Neural progenitor cell (in vitro differentiated cells): ENCODE data around the gene ABCF1. TPM values are rescaled to one million over a fixed set of nuclear protein-coding genes. Genes with fewer than 3 reads are reported as not detected.

Experiments
- DNase-seq: peaks from one replicate; pipeline ENCODE4 v3.0.0-alpha.2; 2016; ENCODE audit warnings: low spot score
- H2AFZ ChIP-seq: fragments of 200-600 bp; sonication (generic); replicated peaks from 2 replicates; pipeline ENCODE4 v1.6.1; 2016; ENCODE audit warnings: antibody characterized with exemption
- H3F3A ChIP-seq: fragments of 200-600 bp; sonication (generic); 2 replicates; pipeline ENCODE4 v1.6.1; 2016; ENCODE audit warnings: antibody characterized with exemption, low read depth
- H3K27ac ChIP-seq: fragments of 200-600 bp; sonication (generic); 2 replicates; pipeline ENCODE4 v1.5.1; 2016; ENCODE audit warnings: mild to moderate bottlenecking
- H3K27me3 ChIP-seq: fragments of 200-600 bp; sonication (generic); 2 replicates; pipeline ENCODE4 v1.6.1; 2016; ENCODE audit warnings: mild to moderate bottlenecking, moderate library complexity
- H3K36me3 ChIP-seq: fragments of 200-600 bp; sonication (generic); 2 replicates; pipeline ENCODE4 v1.5.1; 2016
- H3K4me1 ChIP-seq: fragments of 200-600 bp; sonication (generic); 2 replicates; pipeline ENCODE4 v1.6.1; 2016; ENCODE audit warnings: mixed run types
- H3K4me2 ChIP-seq: fragments of 200-600 bp; sonication (generic); 2 replicates; pipeline ENCODE4 v1.6.1; 2016
- H3K4me3 ChIP-seq: fragments of 200-600 bp; sonication (generic); 2 replicates; pipeline ENCODE4 v1.5.1; 2016
- H3K79me2 ChIP-seq: fragments of 200-600 bp; sonication (generic); 2 replicates; pipeline ENCODE4 v1.6.1; 2016; ENCODE audit warnings: low read depth
- H3K9ac ChIP-seq: fragments of 200-600 bp; sonication (generic); 2 replicates; pipeline ENCODE4 v1.6.1; 2016
- H3K9me3 ChIP-seq: fragments of 200-600 bp; sonication (generic); 2 replicates; pipeline ENCODE4 v1.5.1; 2016; ENCODE audit warnings: low read depth
- H4K20me1 ChIP-seq: fragments of 200-600 bp; sonication (generic); 2 replicates; pipeline ENCODE4 v1.6.1; 2016; ENCODE audit warnings: low read depth
- H3K27ac Mint-ChIP-seq: 3 replicates; pipeline ENCODE4 v1.8.0; 2021; ENCODE audit warnings: mixed read lengths
- H3K27me3 Mint-ChIP-seq: 2 replicates; pipeline ENCODE4 v1.8.0; 2022; ENCODE audit warnings: low read depth, mild to moderate bottlenecking, inconsistent platforms, moderate library complexity, mixed read lengths; ENCODE audit not compliant: insufficient read depth
- H3K36me3 Mint-ChIP-seq: 3 replicates; pipeline ENCODE4 v1.8.0; 2021; ENCODE audit warnings: mixed read lengths
- H3K4me1 Mint-ChIP-seq: 3 replicates; pipeline ENCODE4 v1.8.0; 2021; ENCODE audit warnings: mixed read lengths
- H3K4me3 Mint-ChIP-seq: 3 replicates; pipeline ENCODE4 v1.8.0; 2021; ENCODE audit warnings: mild to moderate bottlenecking, moderate library complexity, mixed read lengths
- H3K9me3 Mint-ChIP-seq: 3 replicates; pipeline ENCODE4 v1.8.0; 2020; ENCODE audit warnings: mixed read lengths
- CTCF ChIP-seq: fragments of 200-600 bp; sonication (generic); IDR thresholded peaks from 2 replicates; pipeline ENCODE4 v1.5.1; 2017; ENCODE audit warnings: antibody characterized with exemption, mild to moderate bottlenecking
- EZH2 ChIP-seq: fragments of 200-600 bp; sonication (generic); IDR thresholded peaks from 2 replicates; pipeline ENCODE4 v1.6.1; 2017; ENCODE audit warnings: antibody characterized with exemption, mild to moderate bottlenecking, moderate library complexity
- EZH2phosphoT487 ChIP-seq: fragments of 200-600 bp; sonication (generic); IDR thresholded peaks from 2 replicates; pipeline ENCODE4 v1.6.1; 2017; ENCODE audit warnings: antibody characterized with exemption
- total RNA-seq: library from RNA; depleted of rRNA; stranded (reverse); fragments of >200 nt; gene quantifications from 2 replicates; pipeline ENCODE4 v1.2.3, GENCODE V29; 2015; ENCODE audit warnings: low replicate concordance

ABCF1 gene
- total RNA-seq, 1 donor from 2014 or later: 43.9 TPM

GRCh38 chr6:30616811-30617564 lies 45.7 kb downstream of the ABCF1 start, which contains the start of gene PPP1R10:
TSS of gene PPP1R10 (minus strand) at chr6:30617243. CDS start at chr6:30609944, 7,299 bp downstream.
- Histone ChIP-seq H3K4me2 (peak within 1 kb of the TSS; percentile 98), H3K79me2 (peaks cover 71% of the 10 kb centered on the region), H3F3A (peaks cover 46% of the 10 kb centered on the region), H3K27me3 (no peaks in the 10 kb centered on the region), H3K9me3 (no peaks in the 10 kb centered on the region), H4K20me1 (peaks cover 34% of the 10 kb centered on the region), H2AFZ (peak within 1 kb of the TSS; percentile 92), H3K9ac (peak within 1 kb of the TSS; percentile 99), H3K4me1 (peaks cover 23% of the 10 kb centered on the region), H3K36me3 (peaks cover 10% of the 10 kb centered on the region), H3K27ac (peak within 1 kb of the TSS; percentile 100), H3K4me3 (peak within 1 kb of the TSS; percentile 85)
- H3K27me3 Mint-ChIP-seq: peaks cover 25% of the 10 kb centered on the region
- H3K4me3 Mint-ChIP-seq: peak within 1 kb of the TSS; percentile 96
- peaks cover 7% of the 10 kb centered on the region for H3K9me3 Mint-ChIP-seq
- H3K27ac Mint-ChIP-seq: peak within 1 kb of the TSS; percentile 98
- TF ChIP-seq CTCF (no peak), EZH2 (no peak), EZH2phosphoT487 (no peak)
- DNase-seq: peak; percentile 100
- peaks cover 42% of the 10 kb centered on the region for H3K4me1 Mint-ChIP-seq
- peaks cover 26% of the 10 kb centered on the region for H3K36me3 Mint-ChIP-seq

DNA sequence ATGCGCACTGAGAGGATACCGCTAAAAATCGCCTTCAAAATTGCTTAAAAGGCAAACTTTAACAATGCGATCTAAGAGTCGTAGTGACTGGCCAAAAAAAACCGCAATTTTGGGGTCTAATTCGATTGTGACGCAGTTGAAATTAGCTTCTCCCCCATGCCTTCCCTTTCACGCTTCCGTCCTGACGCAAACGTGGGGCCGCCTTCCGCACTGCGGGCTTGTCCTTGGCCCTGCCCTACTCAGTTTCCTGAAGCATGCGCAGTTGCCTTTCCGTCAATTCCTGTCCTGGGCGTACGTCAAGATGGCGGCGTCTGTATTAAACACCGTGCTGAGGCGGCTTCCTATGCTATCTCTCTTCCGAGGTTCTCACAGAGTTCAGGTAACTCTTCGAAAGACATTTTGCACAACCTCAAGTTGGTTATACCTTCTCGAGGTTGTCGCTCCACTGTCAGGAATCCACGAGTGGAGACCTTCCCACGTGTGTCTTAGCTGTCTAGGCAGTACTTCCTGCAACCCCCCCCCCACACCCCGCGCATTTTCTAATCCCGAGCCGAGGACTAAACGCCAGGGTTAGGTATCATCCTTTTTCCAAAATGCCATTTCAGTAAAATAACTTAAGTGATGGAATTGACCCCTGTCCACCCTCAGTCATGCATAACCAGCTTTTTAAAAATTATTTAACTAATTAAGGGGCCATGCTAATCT lies 46.5 kb downstream of the ABCF1 start, which contains the start of gene MRPS18B:
TSS of gene MRPS18B (plus strand) at position 276 of the 705 bp plus-strand sequence. CDS start at position 302, 26 bp downstream.
- peaks cover 7% of the 10 kb centered on the region for H3K9me3 Mint-ChIP-seq
- peaks cover 25% of the 10 kb centered on the region for H3K27me3 Mint-ChIP-seq
- Histone ChIP-seq H3K4me1 (peaks cover 19% of the 10 kb centered on the region), H3K4me2 (peak within 1 kb of the TSS; percentile 98), H3K9me3 (no peaks in the 10 kb centered on the region), H3K9ac (peak within 1 kb of the TSS; percentile 99), H3K4me3 (peak within 1 kb of the TSS; percentile 85), H3K79me2 (peaks cover 63% of the 10 kb centered on the region), H4K20me1 (peaks cover 27% of the 10 kb centered on the region), H3K36me3 (peaks cover 10% of the 10 kb centered on the region), H3F3A (peaks cover 41% of the 10 kb centered on the region), H3K27me3 (no peaks in the 10 kb centered on the region), H3K27ac (peak within 1 kb of the TSS; percentile 100), H2AFZ (peak within 1 kb of the TSS; percentile 92)
- H3K36me3 Mint-ChIP-seq: peaks cover 29% of the 10 kb centered on the region
- TF ChIP-seq EZH2: no peak
- no peak for TF ChIP-seq EZH2phosphoT487
- TF ChIP-seq CTCF: no peak
- peaks cover 37% of the 10 kb centered on the region for H3K4me1 Mint-ChIP-seq
- peak within 1 kb of the TSS; percentile 98 for H3K27ac Mint-ChIP-seq
- DNase-seq: peak; percentile 97
- peak within 1 kb of the TSS; percentile 96 for H3K4me3 Mint-ChIP-seq

GRCh38 chr6:30618270-30618797 lies 47.1 kb downstream of the ABCF1 start:
- Histone ChIP-seq H3K36me3 (peaks cover 10% of the 10 kb centered on the region), H2AFZ (no peak overlapping the region), H3K27ac (no peak overlapping the region), H3K27me3 (no peaks in the 10 kb centered on the region), H3K79me2 (peaks cover 57% of the 10 kb centered on the region), H3K9ac (peak overlapping the region; percentile 78), H3F3A (peaks cover 35% of the 10 kb centered on the region), H3K4me2 (peak overlapping the region; percentile 98), H3K9me3 (no peaks in the 10 kb centered on the region), H4K20me1 (peaks cover 21% of the 10 kb centered on the region), H3K4me1 (peaks cover 13% of the 10 kb centered on the region), H3K4me3 (peak overlapping the region; percentile 85)
- peaks cover 7% of the 10 kb centered on the region for H3K9me3 Mint-ChIP-seq
- no peak for TF ChIP-seq EZH2phosphoT487
- TF ChIP-seq CTCF: no peak
- TF ChIP-seq EZH2: no peak
- peak overlapping the region; percentile 91 for H3K27ac Mint-ChIP-seq
- H3K36me3 Mint-ChIP-seq: peaks cover 29% of the 10 kb centered on the region
- peak overlapping the region; percentile 96 for H3K4me3 Mint-ChIP-seq
- DNase-seq: no peak
- peaks cover 24% of the 10 kb centered on the region for H3K27me3 Mint-ChIP-seq
- H3K4me1 Mint-ChIP-seq: peaks cover 31% of the 10 kb centered on the region
